Stimulated activated CD8-positive, alpha-beta memory T cell treated with anti-CD3 and anti-CD28 coated beads, Interleukin-7, amount 100 ng/mL, for 1 hour (primary cell): ENCODE results near the gene FARP1.

ENCODE experiments used
- DNase-seq, 2 donors: peaks; one replicate each; pipeline ENCODE4 v3.0.0-alpha.2; 2020; ENCODE audit warnings: low read depth in 2 of 2

FARP1 gene

DNA sequence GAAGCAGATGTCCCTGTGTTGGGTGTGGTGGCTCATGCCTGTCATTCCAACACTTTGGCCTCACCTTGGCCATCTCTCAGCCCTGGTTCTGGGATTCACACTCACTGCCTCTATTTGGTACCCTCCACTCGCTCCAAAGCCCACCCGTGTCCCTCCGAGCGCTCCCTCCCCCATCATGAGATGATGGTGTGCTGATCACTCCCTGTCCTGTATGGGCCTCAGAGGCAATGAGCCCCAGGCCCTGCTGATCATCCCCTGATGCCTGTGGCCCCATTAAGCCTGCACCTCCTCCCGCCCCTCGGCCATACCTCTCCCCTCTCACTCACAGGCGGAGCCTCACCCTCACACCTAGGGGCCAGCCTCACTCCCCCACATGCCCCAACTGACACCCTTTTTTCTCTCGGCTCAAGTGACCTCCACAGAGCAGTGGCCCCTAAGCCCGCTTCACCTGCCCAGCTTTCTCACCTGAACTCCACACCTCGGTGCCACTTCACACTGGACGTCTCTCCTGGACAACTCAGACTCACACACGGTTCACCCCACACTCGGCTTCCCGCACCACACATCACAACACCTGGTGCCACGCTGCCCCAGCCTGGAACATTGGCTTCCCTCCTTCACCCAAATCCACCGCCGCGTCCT is 319.5 kb downstream of the FARP1 start:
- DNase-seq = no peak

GRCh38 chr13:98462946-98463345 is 320.1 kb downstream of the FARP1 start:
- DNase-seq = no peak

GRCh38 chr13:98466634-98467236 is 323.8 kb downstream of the FARP1 start:
- peak in 1 of 2 donors; percentile 16 for DNase-seq

DNA sequence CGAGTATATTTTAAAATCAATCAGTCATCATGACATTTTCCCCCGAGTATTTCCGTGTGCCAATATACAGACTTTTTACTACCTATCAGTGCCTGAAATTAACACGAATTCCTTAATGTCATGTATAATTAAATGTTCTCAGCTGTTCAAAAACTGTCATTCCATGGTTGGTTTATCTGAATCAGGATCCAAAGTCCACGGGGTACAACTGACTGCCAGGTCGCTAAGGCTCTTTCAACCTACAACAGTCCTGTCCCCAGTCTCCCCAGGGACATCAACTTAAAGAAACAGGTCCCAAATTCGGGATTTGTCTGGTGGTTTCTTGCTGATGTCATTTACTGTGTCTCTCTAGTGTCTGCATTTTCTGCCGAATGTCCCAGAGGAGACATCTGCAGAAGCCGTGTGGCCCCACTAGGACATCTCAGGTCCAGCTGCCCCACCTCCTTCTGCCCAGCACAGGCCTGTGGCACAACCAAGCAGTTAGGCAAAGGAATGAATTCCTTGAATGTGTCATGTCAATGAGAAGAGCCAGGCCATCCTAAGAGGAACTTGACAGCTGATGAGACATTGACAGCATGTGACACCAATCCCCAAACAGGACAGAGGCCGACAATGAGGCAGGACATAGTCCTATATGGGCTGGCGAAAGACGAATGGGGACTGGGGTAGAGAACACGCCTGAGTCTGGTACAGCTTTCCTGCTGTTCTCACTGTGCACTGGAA is 324.5 kb downstream of the FARP1 start:
- no peak for DNase-seq

DNA sequence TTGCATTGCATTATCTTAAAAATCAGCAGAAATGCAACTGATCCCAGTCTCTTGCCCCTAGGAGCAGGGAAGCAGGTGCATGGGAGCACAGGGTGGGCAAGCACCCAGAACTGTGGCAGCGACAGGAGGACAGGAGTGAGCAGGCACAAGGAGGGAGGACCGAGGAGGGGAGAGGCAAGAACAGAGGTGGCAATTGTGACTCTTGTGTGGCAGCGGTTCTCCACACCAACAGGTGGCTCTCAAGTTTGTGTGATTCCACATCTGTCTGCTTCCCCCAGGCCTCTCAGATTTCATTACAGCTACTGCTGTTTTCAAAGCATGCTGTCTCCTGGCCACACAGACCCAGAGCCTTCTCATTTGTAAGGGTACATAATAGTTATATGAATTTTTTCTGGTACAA is 325.5 kb downstream of the FARP1 start:
- DNase-seq = no peak

DNA sequence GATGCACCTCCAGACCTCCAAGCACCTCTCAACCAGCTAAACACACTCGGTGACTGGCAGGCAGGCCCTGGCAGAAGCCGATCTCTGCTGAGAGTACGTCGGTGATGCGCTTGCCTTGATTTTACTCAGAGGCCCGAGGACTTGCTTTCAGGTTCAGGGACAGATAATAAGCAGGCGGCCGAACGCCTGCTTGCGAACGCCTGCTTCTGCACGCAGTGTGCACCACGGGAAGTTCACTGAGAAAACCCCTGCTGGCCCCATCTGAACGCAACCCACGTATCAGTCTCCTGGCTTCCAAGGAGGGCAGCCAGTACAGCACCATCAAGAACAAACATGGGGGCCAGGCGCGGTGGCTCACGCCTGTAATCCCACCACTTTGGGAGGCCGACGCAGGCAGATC is 326.0 kb downstream of the FARP1 start:
- no peak for DNase-seq

GRCh38 chr13:98470920-98471319 is 328.0 kb downstream of the FARP1 start:
- no peak for DNase-seq

- no peak for DNase-seq
Measured at GRCh38 chr13:98471934-98472333, 329.0 kb downstream of the FARP1 start.

- no peak for DNase-seq
Measured at GRCh38 chr13:98473135-98473787, 330.4 kb downstream of the FARP1 start.

DNA sequence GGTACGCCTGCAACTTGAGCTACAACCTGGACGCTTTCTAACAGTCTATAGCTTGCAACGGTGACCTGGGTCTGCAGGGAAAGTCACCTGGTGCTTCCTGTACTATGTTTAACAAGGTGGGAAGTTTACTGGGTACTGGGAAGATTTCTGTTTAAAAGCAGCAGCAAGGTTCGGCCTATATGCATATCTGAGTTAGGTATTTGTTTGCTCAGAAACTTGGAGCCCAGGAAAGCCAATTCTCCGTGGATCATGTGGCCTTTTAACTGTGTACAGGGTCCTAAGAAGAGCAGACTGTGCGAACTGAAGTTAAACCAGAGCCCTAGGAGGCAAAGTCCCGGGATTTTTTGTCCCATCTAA is 330.9 kb downstream of the FARP1 start:
- DNase-seq = no peak

DNA sequence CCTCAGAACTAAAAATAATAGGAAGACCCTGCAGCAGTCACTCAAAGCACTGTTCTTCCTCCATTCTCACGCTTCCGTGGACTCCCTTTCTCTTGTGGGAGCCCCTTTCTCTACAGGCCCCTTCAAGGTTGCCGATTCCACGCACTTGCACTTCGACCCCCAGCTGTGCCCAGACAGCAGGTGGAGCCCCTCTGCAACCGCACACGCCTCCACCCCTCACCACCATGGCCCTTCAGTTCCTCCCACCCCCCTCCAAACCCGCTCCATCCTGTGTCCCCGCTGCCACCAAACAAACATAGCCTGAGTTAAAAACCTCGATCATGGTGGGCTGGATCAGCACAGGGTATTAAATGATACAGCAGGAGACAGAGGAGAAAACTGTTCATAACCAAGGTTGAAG is 331.4 kb downstream of the FARP1 start:
- DNase-seq = no peak

DNA sequence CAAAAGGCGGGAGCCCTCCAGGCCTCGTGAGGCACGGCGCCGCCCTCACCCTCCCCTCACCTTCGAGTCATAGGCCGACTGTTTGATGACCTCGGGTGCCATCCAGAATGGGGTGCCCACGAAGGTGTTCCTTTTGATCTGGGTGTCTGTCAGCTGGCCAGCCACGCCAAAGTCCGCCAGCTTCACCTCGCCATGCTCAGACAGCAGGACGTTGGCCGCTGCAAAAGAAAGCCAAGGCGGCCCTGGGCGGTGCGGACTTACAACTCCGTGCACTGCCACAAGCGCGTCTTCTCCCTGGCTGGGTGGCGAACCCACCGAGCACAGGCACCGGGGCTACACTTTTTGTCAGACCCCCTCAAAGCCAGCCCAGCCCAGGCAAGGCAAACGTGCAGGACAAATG is 331.9 kb downstream of the FARP1 start:
- no peak for DNase-seq

- DNase-seq = no peak
Measured at GRCh38 chr13:98475522-98475921, 332.6 kb downstream of the FARP1 start.

DNA sequence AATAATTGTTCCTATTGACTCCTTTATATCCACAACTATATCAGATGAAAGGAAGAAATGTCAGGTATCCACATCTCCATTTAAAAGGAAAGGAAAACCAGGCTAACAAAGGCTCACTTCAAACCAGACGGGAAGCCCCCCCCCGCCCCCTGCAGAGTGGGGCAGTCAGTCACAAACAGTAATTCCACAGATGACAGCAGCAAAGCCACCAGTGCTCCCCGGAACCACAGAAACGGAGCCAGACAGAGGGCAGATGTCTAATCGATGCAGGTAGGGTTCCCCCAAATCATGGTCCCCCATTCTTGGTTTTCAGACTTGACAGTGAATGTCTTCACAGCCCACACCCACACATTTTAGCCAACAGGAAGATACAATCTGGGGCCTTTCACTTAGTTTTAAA is 333.2 kb downstream of the FARP1 start:
- peak in 1 of 2 donors; percentile 11 for DNase-seq

DNA sequence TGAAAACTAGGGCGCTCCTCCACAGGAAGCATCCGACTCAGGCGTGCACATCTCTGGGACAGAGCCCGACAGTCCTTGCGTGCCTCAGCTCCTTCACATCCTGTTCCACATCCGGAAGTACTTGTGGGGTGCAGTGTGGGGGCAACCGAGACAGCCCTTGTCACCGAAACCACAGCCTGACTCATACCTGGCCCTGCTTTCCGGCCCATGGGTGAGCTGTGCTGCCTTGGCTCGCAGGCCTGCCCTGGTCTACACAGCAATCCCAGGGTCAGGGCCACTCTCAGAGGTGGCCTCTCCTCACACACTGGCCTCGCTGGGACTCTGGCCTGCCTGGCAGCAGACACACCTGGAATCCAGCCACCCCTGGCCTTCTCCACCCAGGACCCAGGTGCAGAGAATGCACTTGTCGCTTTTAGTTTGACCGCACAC is 333.7 kb downstream of the FARP1 start:
- peak; percentile 68 to 70 for DNase-seq

GRCh38 chr13:98478189-98479129 is 335.6 kb downstream of the FARP1 start:
- no peak for DNase-seq

DNA sequence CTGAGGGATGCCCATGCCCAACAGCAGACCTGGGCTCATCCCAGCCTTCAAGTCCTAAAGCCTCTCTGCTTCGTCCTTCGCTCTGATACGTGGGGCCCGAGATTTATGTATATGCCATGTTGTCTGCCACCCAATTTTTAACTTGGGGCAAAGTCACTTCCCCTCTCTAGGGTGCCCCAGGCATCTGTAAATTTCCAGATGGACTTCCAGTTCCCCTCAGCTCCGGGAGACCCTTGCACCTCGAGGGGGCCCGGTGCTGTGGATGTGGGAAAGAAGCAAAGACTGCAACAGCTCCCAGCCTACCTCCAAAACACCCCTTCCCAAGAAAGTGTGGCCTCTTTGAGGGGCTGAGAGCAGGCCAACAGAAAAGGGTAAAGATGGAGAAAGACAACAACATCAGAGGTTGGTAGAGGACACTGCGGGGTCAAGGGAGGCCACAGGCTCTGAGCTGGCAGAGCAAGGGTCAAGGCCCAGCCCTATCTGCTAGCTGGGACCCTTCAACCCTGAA is 336.7 kb downstream of the FARP1 start:
- no peak for DNase-seq

DNA sequence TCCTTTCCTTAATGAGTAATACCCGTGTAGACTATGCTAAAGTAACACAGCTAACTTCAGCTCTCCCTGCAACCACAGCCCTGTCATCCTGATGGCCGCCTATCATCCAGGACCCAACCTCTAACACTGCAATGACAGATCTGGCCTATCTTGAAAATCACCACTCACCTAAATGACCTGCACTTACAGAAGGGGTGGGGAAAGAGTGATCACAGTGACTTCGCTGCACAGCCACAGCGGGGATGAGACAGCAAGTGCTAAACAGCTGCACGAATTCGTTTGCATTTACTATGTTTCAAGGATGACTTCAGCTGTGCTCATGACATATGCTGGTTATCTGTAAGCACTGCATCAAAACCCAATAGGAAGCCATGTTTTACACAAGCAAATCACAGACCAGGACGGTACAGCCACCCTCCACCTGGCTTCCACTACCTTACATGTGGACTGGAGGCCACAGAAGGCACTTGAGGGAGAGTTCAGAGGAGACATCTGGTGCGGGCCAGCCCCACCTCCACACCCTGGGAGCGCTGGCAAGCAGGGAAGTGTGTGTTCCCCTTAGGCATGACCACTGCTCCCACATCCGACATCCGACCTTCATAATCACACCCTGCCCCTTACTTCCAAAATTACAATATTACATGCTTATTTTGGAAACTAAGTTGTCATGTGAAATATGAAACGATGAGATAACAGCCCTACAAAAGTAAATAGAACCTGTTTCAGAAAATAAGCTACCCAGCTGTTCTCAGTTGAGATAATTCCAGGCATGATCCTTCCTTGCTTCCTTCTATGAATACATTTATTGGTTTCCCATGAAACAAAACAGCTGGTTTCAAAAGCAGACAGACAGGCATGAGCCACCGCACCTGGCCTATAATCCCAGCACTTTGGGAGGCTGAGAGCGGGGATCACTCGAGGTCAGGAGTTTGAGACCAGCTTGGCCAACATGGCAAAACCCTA is 338.3 kb downstream of the FARP1 start:
- no peak for DNase-seq

GRCh38 chr13:98482476-98483444 is 339.9 kb downstream of the FARP1 start:
- DNase-seq = no peak
